Type B pancreatic cell (in vitro differentiated cells): ENCODE results near the gene SLC35G4. TPM values are rescaled to one million over a fixed set of nuclear protein-coding genes. Genes with fewer than 3 reads are reported as not detected.

Source experiments
- DNase-seq: peaks from one replicate; pipeline ENCODE4 v3.0.0; 2021; ENCODE audit warnings: mixed read lengths; ENCODE audit not compliant: unreplicated experiment; ENCODE audit errors: extremely low spot score
- H3K27ac Mint-ChIP-seq: 2 replicates; pipeline ENCODE4 v1.8.0; 2021; ENCODE audit warnings: mild to moderate bottlenecking, mixed read lengths
- H3K27me3 Mint-ChIP-seq: 2 replicates; pipeline ENCODE4 v1.8.0; 2021; ENCODE audit warnings: mixed read lengths
- H3K36me3 Mint-ChIP-seq: 2 replicates; pipeline ENCODE4 v1.8.0; 2021; ENCODE audit warnings: mixed read lengths
- H3K4me1 Mint-ChIP-seq: one replicate; pipeline ENCODE4 v1.8.0; 2021; ENCODE audit warnings: mixed read lengths; ENCODE audit not compliant: unreplicated experiment
- H3K4me3 Mint-ChIP-seq: 2 replicates; pipeline ENCODE4 v1.8.0; 2021; ENCODE audit warnings: mild to moderate bottlenecking, mixed read lengths
- H3K9me3 Mint-ChIP-seq: 2 replicates; pipeline ENCODE4 v1.8.0; 2021; ENCODE audit warnings: mixed read lengths
- CTCF ChIP-seq: fragments of 200-600 bp; sonication (generic); conservative IDR thresholded peaks from 2 replicates; pipeline ENCODE4 v1.5.0; 2021; ENCODE audit warnings: antibody characterized with exemption, mild to moderate bottlenecking
- total RNA-seq: library from RNA; stranded (reverse); gene quantifications from 2 replicates; pipeline ENCODE4 v1.2.1, GENCODE V29; 2021; ENCODE audit warnings: low replicate concordance

SLC35G4 gene
- total RNA-seq, 1 donor from 2014 or later = not detected

- peaks cover 5% of the 10 kb centered on the region for H3K4me1 Mint-ChIP-seq
- H3K27me3 Mint-ChIP-seq = no peaks in the 10 kb centered on the region
- TF ChIP-seq CTCF = no peak
- no peaks in the 10 kb centered on the region for H3K36me3 Mint-ChIP-seq
- no peak for DNase-seq
- no peak overlapping the region for H3K27ac Mint-ChIP-seq
- H3K9me3 Mint-ChIP-seq = no peaks in the 10 kb centered on the region
- H3K4me3 Mint-ChIP-seq = no peak overlapping the region
Observed at GRCh38 chr18:11579916-11580315, 29.5 kb upstream of the SLC35G4 start.

- no peaks in the 10 kb centered on the region for H3K27me3 Mint-ChIP-seq
- TF ChIP-seq CTCF = no peak
Observed at GRCh38 chr18:11581286-11581685, 28.1 kb upstream of the SLC35G4 start.

GRCh38 chr18:11585596-11585995 is 23.8 kb upstream of the SLC35G4 start:
- Mint-ChIP-seq H3K4me1 (no peaks in the 10 kb centered on the region), H3K9me3 (no peaks in the 10 kb centered on the region), H3K36me3 (no peaks in the 10 kb centered on the region), H3K4me3 (no peak overlapping the region), H3K27ac (no peak overlapping the region), H3K27me3 (no peaks in the 10 kb centered on the region)
- DNase-seq = no peak
- no peak for TF ChIP-seq CTCF

More at GRCh38 chr18:11581286-11581685, 28.1 kb upstream of the SLC35G4 start:
- Mint-ChIP-seq H3K27ac (no peak overlapping the region), H3K9me3 (no peaks in the 10 kb centered on the region), H3K36me3 (no peaks in the 10 kb centered on the region), H3K4me1 (peaks cover 5% of the 10 kb centered on the region), H3K4me3 (no peak overlapping the region)
- DNase-seq = no peak

- no peaks in the 10 kb centered on the region for H3K27me3 Mint-ChIP-seq
- no peak for DNase-seq
- H3K27ac Mint-ChIP-seq = no peak overlapping the region
- no peaks in the 10 kb centered on the region for H3K9me3 Mint-ChIP-seq
- TF ChIP-seq CTCF = no peak
- no peaks in the 10 kb centered on the region for H3K36me3 Mint-ChIP-seq
- H3K4me3 Mint-ChIP-seq = no peak overlapping the region
- H3K4me1 Mint-ChIP-seq = no peaks in the 10 kb centered on the region
Observed at GRCh38 chr18:11586896-11587295, 22.5 kb upstream of the SLC35G4 start.

GRCh38 chr18:11587432-11587831 is 22.0 kb upstream of the SLC35G4 start:
- no peak for DNase-seq
- no peak overlapping the region for H3K4me3 Mint-ChIP-seq

More at GRCh38 chr18:11587432-11587831, 22.0 kb upstream of the SLC35G4 start:
- Mint-ChIP-seq H3K36me3 (no peaks in the 10 kb centered on the region), H3K9me3 (no peaks in the 10 kb centered on the region), H3K27me3 (no peaks in the 10 kb centered on the region), H3K4me1 (no peaks in the 10 kb centered on the region), H3K27ac (no peak overlapping the region)
- no peak for TF ChIP-seq CTCF
